Activated CD8-positive, alpha-beta memory T cell treated with anti-CD3 and anti-CD28 coated beads for 1 hour (primary cell): ENCODE results near the gene NCBP1.
A peak's percentile ranks its signal among the peaks of the same experiment; 100 is the strongest.

ENCODE experiments used
- DNase-seq, 2 donors: peaks; one replicate each; pipeline ENCODE4 v3.0.0-alpha.2; 2020; ENCODE audit warnings: low read depth in 1 of 2; ENCODE audit errors: extremely low read depth in 1 of 2

The NCBP1 gene

DNA sequence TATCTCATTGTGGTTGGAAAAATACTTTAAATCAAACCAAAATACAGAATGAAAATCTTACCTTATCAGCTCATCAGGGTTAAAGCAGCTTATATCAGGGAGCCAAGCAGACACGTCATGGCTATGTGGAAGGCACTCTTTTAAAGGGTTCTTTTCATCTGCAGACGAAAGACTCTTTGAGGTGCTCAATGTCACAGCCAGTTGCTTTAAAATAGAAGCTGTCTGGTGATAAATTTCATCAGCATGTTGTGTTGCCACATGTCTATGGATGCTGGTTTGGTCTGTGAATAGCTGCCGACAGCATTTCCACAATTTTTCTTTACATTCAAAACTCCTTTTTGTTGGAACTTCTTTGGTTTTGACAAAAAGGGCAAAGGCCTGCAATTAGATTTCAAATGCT, 8.0 kb upstream of the NCBP1 start:
- no peak for DNase-seq

GRCh38 chr9:97627624-97628023, 6.0 kb upstream of the NCBP1 start:
- no peak for DNase-seq

GRCh38 chr9:97628668-97629067, 5.0 kb upstream of the NCBP1 start:
- no peak for DNase-seq

- DNase-seq, result no peak
Measured at GRCh38 chr9:97629156-97629555, 4.5 kb upstream of the NCBP1 start.

- no peak for DNase-seq
Measured at GRCh38 chr9:97630591-97630990, 3.0 kb upstream of the NCBP1 start.

- DNase-seq, result peak in 1 of 2 donors; percentile 3
Measured at GRCh38 chr9:97632248-97632984, 1.2 kb upstream of the NCBP1 start.

DNA sequence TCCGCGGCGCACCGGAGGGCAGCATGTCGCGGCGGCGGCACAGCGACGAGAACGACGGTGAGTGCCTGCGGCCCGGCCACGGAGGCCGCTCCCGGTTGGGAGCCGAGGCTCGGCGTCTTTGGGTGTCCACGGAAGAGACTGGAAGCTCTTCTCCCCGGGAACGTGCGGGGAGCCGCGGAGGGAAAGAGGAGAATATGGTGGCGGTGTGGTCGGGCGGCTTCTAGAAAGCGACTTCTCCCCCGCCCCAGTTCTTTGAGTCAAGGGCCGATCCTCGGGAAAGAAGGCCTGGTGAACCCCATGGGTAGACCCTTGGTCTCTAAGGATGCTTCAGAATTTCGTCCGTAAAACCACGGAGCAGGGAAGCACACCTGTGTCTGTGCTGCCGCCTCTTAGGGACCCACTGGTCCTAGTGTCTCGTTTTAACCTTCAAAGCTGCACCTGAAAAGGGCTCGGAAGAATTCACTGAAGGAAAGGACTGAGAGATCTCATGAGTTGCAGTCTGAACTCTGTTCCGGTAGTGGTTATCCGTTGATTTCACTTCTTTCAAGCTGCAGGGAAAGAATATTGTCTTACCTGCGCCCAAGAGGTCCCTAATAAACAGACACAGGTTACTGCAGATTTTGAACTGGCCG, 354 bp downstream of the NCBP1 start:
- DNase-seq, result no peak

DNA sequence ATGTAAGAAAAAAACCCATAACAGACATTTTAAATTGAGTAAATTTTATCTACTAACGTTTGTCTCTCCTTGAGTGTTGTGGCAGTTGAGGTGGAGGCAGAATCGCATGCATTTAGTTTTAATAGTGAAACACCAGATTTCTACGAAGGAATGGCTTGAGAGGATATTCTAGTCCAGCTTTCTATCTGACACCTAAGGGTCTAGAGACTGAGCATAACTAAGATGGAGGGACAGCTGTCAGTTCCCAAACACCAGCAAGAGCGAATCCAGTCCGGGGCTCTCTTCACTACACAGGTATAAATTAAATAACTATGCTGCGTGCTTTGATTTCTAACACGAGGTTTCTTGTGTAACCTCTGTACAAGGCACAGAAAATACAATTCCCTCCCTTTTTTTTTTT, 1.4 kb downstream of the NCBP1 start:
- DNase-seq, result no peak

DNA sequence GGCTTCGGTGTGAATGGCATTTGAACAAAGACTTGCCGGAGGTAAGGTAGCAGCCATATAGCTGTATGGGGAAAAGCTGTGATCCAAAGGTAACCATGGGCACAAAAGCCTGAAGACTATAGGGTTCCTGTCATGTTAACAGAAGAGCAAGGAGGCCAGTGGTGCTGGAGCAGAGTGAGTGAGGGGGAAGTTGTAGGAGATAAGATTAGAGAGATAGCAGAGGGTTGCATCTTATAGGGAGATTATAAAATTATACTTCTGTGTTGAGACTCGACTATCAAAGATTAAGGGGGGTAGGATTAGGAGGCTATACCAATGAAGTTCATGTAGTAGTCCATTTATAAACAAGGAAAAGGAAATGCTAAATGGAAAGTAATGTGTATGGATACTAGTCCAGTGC, 3.3 kb downstream of the NCBP1 start:
- no peak for DNase-seq

GRCh38 chr9:97638666-97639065, 5.0 kb downstream of the NCBP1 start:
- DNase-seq, result no peak

- no peak for DNase-seq
Measured at GRCh38 chr9:97640325-97640724, 6.7 kb downstream of the NCBP1 start.

DNA sequence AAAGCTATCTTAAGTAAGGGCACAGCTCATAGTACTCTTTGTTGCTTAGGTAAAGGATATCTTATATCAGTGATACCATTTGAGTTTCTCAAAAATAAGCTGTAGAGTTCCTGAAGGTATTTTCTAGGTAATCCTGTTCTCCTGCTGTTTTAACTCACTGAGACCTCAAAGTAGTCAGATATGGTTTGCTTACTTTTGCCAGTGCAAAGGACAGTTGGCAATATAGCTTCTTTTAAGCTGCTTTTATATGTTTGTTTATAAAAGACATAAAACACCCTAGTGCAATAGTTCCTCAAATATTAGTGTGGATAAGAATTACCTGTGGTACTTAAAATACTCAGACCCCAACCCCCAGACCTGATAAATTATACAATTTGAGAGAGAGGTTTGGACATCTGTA, 12.1 kb downstream of the NCBP1 start:
- DNase-seq, result no peak

DNA sequence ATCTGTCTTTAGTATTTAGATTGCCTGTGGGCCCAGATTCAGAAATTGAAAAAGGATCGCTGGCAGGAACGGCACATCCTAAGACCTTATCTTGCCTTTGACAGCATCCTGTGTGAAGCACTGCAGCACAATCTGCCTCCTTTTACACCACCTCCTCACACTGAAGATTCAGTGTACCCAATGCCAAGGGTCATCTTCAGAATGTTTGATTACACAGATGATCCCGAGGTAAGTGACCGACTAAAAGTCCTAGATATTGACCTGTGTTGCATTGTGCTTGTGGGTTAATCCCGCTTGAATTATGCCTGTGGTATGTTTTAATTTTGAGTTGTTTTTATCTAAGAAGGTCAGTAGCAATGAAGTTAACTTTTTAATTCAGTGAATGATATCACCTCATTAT, 14.4 kb downstream of the NCBP1 start:
- DNase-seq, result no peak

GRCh38 chr9:97651646-97652045, 18.0 kb downstream of the NCBP1 start:
- no peak for DNase-seq

DNA sequence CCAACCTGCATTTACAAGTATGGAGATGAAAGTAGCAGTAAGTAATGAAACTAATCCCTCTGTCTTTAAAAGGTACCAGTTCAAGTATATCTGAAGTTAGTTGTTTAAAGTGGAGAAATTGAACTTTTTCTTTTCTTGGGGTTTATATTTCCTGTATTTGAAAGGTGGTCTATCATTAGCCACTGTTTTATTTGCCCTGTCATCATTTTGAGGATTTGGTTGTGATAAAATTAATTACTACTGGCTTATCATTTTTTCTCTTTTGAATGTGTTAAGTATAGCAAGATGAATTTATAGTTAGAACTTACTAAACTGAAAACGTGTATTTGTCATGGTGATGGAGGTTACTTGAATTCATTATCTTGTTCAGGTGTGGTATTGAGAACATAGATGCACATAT, 25.1 kb downstream of the NCBP1 start:
- no peak for DNase-seq

GRCh38 chr9:97659771-97660170, 26.1 kb downstream of the NCBP1 start:
- no peak for DNase-seq

GRCh38 chr9:97660340-97660739, 26.7 kb downstream of the NCBP1 start:
- DNase-seq, result no peak

DNA sequence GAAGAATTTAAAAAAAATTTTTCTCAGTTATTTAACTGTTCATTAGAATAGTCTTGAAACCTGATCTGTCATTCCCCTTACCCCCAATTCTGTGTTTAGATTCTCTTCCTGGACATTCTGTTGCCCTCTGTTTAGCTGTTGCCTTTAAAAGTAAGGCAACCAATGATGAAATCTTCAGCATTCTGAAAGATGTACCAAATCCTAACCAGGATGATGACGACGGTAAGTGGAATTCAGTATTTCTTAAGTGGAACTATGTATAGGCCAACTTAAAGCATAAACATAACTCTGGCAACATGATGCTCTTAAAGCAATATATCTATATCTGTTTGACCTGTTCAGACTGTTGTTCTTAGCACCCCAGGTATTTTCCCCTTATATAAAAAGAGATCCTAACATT, 27.2 kb downstream of the NCBP1 start:
- DNase-seq, result no peak

DNA sequence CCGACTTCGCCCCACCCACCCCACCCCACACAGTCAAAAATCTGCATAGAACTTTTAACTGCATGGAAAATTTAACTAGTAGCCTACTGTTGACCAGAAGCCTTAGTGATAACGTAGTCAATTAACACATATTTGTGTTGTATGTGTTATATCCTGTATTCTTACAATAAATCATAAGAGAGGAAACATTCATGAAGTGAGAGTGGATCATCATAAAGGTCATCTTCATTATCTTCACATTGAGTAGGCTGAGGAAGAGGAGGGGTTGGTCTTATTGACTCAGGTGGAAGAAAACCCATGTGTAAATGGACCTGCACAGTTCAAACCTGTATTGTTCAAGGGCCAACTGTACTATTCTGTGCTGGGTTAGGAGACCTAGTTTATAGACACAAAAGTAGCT, 32.1 kb downstream of the NCBP1 start:
- DNase-seq, result no peak

- no peak for DNase-seq
Measured at GRCh38 chr9:97666907-97667686, 33.5 kb downstream of the NCBP1 start.

DNA sequence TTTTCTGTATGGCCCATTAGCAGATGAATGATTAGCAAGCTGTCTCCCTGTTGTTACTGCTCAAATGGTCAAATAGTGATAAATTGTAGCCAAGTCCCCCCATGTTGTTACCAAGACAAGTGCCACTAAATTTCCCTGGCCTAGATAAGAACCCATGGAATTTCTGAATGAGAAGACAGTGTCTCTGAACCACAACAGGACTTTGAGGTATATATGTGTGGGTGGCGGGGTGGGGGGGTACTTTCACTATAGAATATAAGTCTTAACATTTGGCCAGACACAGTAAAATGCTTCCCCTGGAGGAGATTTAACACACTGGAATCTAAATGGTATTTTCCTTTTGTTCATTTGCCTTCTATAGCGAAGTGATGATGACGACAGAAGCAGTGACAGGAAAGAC, 34.9 kb downstream of the NCBP1 start:
- DNase-seq, result no peak

GRCh38 chr9:97670586-97670985, 37.0 kb downstream of the NCBP1 start:
- no peak for DNase-seq
